Occipital lobe (tissue), 2 donors: ENCODE data around the gene C1orf167. TPM values are rescaled to one million over a fixed set of nuclear protein-coding genes. Genes with fewer than 3 reads are reported as not detected.
A peak's percentile ranks its signal among the peaks of the same experiment; 100 is the strongest.

ENCODE experiments used
- DNase-seq: peaks from one replicate; lab custom pipeline; 2025; lab: John Stamatoyannopoulos, UW
- total RNA-seq: library from RNA; depleted of rRNA; stranded (reverse); fragments of >200 nt; gene quantifications from one replicate; pipeline ENCODE4 v1.2.3, GENCODE V29; 2014

C1orf167 gene
- total RNA-seq, 1 donor from 2014 or later = not detected

DNA sequence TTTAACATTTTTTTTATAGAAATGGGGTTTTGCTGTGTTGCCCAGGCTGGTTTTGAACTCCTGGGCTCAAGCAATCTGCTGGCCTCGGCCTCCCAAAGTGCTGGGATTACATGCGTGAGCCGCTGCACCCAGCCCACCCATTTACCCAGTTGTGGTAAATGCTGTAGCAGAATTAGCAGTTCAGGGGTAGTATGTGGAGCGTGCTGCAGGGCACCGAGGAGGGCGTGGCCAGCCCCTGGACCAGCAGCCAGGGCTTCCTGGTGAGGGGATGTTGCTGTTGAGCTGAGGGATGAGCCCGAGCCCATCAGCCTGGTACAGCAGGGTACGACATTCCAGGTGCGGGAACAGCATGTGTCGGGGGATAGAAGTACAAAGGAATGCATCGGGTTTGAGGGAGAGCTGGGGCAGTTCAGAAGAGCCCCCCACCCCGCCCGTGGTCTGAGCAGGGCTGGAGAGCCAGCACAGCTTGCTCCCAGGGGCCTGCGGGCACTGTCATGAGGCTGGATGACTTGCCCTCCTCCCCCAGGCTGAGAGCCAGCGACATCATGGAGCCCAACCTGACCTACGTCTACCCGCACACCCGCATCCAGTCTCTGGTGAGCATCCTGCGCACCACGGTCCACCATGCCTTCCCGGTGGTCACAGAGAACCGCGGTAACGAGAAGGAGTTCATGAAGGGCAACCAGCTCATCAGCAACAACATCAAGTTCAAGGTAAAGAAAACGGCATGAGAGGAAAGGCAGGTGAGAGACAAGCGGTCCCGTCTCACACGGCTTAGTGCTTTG is 73.6 kb downstream of the C1orf167 start:
- no peak for DNase-seq

DNA sequence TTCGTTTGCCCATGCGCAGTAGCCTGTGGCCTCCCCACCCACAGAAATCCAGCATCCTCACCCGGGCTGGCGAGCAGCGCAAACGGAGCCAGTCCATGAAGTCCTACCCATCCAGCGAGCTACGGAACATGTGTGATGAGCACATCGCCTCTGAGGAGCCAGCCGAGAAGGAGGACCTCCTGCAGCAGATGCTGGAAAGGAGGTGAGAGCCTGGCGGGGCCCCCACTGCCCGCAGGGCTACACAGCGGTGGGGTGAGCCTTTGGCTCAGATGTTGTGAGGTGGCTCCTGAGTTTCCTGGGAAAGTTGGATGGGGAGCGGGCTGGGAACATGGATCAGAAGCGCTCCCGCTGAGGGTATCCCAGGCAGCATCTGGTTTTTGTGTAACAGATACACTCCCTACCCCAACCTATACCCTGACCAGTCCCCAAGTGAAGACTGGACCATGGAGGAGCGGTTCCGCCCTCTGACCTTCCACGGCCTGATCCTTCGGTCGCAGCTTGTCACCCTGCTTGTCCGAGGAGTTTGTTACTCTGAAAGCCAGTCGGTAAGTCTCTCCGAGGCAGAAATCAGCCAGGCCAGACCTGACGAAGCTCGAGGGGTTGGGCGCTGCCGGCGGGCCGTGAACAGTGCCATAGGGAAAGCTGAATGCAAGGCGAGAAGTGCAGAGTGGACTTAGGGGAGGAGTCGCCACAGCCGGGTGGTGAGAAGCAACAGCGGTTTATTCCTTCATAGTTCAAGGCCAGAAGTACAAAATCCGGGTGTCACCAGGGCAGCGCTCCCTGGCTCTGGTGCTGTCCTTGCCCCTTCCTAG is 75.2 kb downstream of the C1orf167 start:
- no peak for DNase-seq

DNA sequence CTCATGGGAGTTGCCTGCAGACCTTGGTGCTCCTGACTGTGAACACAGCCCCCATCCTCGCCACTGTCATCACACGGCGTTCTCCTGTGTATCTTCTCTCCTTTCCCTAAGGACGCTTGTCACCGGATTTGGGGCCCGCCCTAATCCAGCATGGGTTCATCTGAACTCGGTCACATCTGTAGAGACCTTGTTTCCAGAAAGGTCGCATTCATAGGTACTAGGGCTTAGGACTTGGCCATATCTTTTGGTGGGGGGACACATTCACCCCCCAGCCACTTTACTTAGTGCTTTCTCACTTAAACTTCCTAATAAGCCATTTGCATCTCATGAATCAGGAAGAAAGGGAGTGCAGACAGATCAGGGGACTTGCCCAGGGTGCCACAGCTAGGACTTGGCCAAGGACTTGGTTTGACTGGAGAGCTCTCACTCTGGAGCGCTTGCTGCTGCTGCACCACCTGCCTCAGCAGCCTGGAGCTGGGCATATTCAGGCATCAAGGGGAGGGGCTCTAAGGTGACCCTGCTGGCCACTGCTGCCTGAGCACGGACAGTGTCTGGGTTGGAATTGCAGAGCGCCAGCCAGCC is 75.9 kb downstream of the C1orf167 start:
- DNase-seq = no peak

DNA sequence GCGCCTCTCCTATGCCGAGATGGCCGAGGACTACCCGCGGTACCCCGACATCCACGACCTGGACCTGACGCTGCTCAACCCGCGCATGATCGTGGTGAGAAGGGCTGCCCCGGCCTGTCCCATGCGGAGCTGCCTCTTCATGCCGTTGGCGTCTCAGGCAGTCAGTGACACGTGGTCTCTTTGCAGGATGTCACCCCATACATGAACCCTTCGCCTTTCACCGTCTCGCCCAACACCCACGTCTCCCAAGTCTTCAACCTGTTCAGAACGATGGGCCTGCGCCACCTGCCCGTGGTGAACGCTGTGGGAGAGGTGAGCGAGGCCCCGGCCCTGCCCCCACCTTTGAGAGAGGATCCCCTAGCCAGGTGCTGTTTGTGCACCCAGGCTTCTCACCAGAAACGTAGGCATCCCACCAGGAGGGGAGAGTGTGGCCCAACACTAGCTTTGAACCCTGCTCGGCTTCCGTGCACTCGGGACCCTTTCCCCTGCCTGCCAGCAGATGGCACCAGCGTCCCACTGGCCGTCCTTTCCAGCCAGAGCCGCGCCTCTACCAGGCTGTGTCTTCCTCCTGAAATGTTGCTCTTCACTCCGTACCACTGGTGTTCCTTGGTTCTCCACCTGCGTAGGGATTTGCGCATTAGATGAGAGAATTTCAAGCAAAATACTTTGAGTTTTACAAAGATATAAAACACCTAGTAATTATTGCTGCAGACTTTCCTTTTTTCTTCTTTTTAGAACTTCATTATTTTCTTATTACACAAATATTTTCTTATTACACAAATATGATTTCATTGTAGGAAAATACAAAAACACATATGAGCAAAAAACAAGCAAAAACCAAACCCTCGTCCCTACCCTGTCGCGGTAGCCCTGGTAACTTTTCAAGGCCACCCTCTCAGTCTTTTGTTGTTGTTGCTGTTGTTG is 76.6 kb downstream of the C1orf167 start:
- DNase-seq = peak; percentile 56

Other genes starting within 250 kb of the C1orf167 start
- gene FBXO2, start 107.8 kb upstream of the C1orf167 start, total RNA-seq = 2.7 TPM
- 30.3 TPM for gene FBXO44, start 107.3 kb upstream of the C1orf167 start, total RNA-seq
- 7.6 TPM for gene FBXO6, start 98.0 kb upstream of the C1orf167 start, total RNA-seq
- 43.4 TPM for gene MAD2L2, start 81.0 kb upstream of the C1orf167 start, total RNA-seq
- 107 TPM for gene DRAXIN, start 70.5 kb upstream of the C1orf167 start, total RNA-seq
- gene AGTRAP, start 26.1 kb upstream of the C1orf167 start, total RNA-seq = 4.2 TPM
- 27.6 TPM for gene MTHFR, start 43.8 kb downstream of the C1orf167 start, total RNA-seq
- gene CLCN6, start 44.0 kb downstream of the C1orf167 start, total RNA-seq = 15.6 TPM
- 0.47 TPM for gene NPPA, start 85.6 kb downstream of the C1orf167 start, total RNA-seq
- gene NPPB, start 96.8 kb downstream of the C1orf167 start, total RNA-seq = 0.47 TPM
- gene KIAA2013, start 164.2 kb downstream of the C1orf167 start, total RNA-seq = 18.6 TPM
- 23.9 TPM for gene PLOD1, start 172.5 kb downstream of the C1orf167 start, total RNA-seq
- gene MFN2, start 218.3 kb downstream of the C1orf167 start, total RNA-seq = 35.1 TPM